Activated T-cell treated with anti-CD3 and anti-CD28 coated beads, Interleukin-2, amount 50 U/mL, for 72 hours (primary cell): Measurements from ENCODE around the gene FRY. TPM values are rescaled to one million over a fixed set of nuclear protein-coding genes. Genes with fewer than 3 reads are reported as not detected.

Experiments used
- ATAC-seq, 2 donors: fragments of 150-1000 bp; cut with Tn5 transposase; replicated peaks in 1 of 2; 2 replicates each; pipeline ENCODE4 v1.10.0; 2021; ENCODE audit warnings: moderate library complexity in 2 of 2, mild to moderate bottlenecking in 1 of 2
- DNase-seq, 2 donors: peaks; one replicate each; pipeline ENCODE4 v3.0.0; 2021 to 2022; ENCODE audit warnings: mixed read lengths in 1 of 2
- H3K27ac Mint-ChIP-seq: one replicate; pipeline ENCODE4 v1.8.0; 2022; ENCODE audit warnings: mild to moderate bottlenecking, moderate library complexity, mixed read lengths
- H3K27me3 Mint-ChIP-seq: one replicate; pipeline ENCODE4 v1.8.0; 2022; ENCODE audit warnings: low read depth, mixed read lengths
- H3K36me3 Mint-ChIP-seq, 2 donors: one replicate each; pipeline ENCODE4 v1.8.0; 2022; ENCODE audit warnings: mixed read lengths in 2 of 2, mild to moderate bottlenecking in 1 of 2; ENCODE audit not compliant: insufficient read depth in 2 of 2
- H3K4me1 Mint-ChIP-seq: one replicate; pipeline ENCODE4 v1.8.0; 2022; ENCODE audit warnings: low read depth, mixed read lengths
- H3K4me3 Mint-ChIP-seq, 2 donors: one replicate each; pipeline ENCODE4 v1.8.0; 2022; ENCODE audit warnings: mild to moderate bottlenecking in 2 of 2, mixed read lengths in 2 of 2, moderate library complexity in 2 of 2
- H3K9me3 Mint-ChIP-seq, 2 donors: one replicate each; pipeline ENCODE4 v1.8.0; 2022; ENCODE audit warnings: mixed read lengths in 2 of 2
- total RNA-seq, 2 donors: library from RNA; stranded (reverse); gene quantifications; one replicate each; pipeline ENCODE4 v1.2.3, GENCODE V29; 2022

Gene FRY
- total RNA-seq, 2 donors from 2014 or later = 6.5 to 7.6 TPM

- H3K36me3 Mint-ChIP-seq = no peaks in the 10 kb centered on the region
- H3K27ac Mint-ChIP-seq = no peak overlapping the region
- H3K27me3 Mint-ChIP-seq = no peaks in the 10 kb centered on the region
- H3K4me3 Mint-ChIP-seq = no peak overlapping the region
- no peaks in the 10 kb centered on the region for H3K4me1 Mint-ChIP-seq
- DNase-seq (peak; percentile 11 to 15), ATAC-seq (peak; percentile 62 to 68)
- no peaks in the 10 kb centered on the region for H3K9me3 Mint-ChIP-seq
Observed at GRCh38 chr13:32164622-32165268, 133.2 kb downstream of the FRY start.

GRCh38 chr13:32165796-32166195, 134.2 kb downstream of the FRY start:
- Mint-ChIP-seq H3K27me3 (no peaks in the 10 kb centered on the region), H3K27ac (no peak overlapping the region)
- no peak for ATAC-seq

GRCh38 chr13:32168131-32168530, 136.6 kb downstream of the FRY start:
- Mint-ChIP-seq H3K27me3 (no peaks in the 10 kb centered on the region), H3K27ac (no peak overlapping the region), H3K4me1 (no peaks in the 10 kb centered on the region), H3K9me3 (no peaks in the 10 kb centered on the region), H3K4me3 (no peak overlapping the region), H3K36me3 (no peaks in the 10 kb centered on the region)
- DNase-seq (no peak), ATAC-seq (no peak)

More at GRCh38 chr13:32165796-32166195, 134.2 kb downstream of the FRY start:
- Mint-ChIP-seq H3K4me1 (no peaks in the 10 kb centered on the region), H3K4me3 (no peak overlapping the region), H3K36me3 (no peaks in the 10 kb centered on the region), H3K9me3 (no peaks in the 10 kb centered on the region)
- DNase-seq = no peak

- no peak for ATAC-seq
- no peak overlapping the region for H3K4me3 Mint-ChIP-seq
Observed at GRCh38 chr13:32170841-32171240, 139.3 kb downstream of the FRY start.

GRCh38 chr13:32173881-32174280, 142.3 kb downstream of the FRY start:
- DNase-seq (no peak), ATAC-seq (no peak)
- H3K4me3 Mint-ChIP-seq = no peak overlapping the region
- H3K9me3 Mint-ChIP-seq = no peaks in the 10 kb centered on the region
- H3K4me1 Mint-ChIP-seq = no peaks in the 10 kb centered on the region
- no peaks in the 10 kb centered on the region for H3K27me3 Mint-ChIP-seq
- H3K27ac Mint-ChIP-seq = no peak overlapping the region
- no peaks in the 10 kb centered on the region for H3K36me3 Mint-ChIP-seq

More at GRCh38 chr13:32170841-32171240, 139.3 kb downstream of the FRY start:
- Mint-ChIP-seq H3K4me1 (no peaks in the 10 kb centered on the region), H3K27me3 (no peaks in the 10 kb centered on the region), H3K27ac (no peak overlapping the region), H3K36me3 (no peaks in the 10 kb centered on the region), H3K9me3 (no peaks in the 10 kb centered on the region)
- no peak for DNase-seq

GRCh38 chr13:32174366-32174765, 142.8 kb downstream of the FRY start:
- no peak for ATAC-seq
- Mint-ChIP-seq H3K36me3 (no peaks in the 10 kb centered on the region), H3K4me3 (no peak overlapping the region)

GRCh38 chr13:32175307-32175706, 143.7 kb downstream of the FRY start:
- Mint-ChIP-seq H3K27ac (no peak overlapping the region), H3K4me1 (no peaks in the 10 kb centered on the region), H3K27me3 (no peaks in the 10 kb centered on the region), H3K9me3 (no peaks in the 10 kb centered on the region), H3K4me3 (no peak overlapping the region), H3K36me3 (no peaks in the 10 kb centered on the region)
- no peak for ATAC-seq
- DNase-seq = no peak

More at GRCh38 chr13:32174366-32174765, 142.8 kb downstream of the FRY start:
- DNase-seq = no peak
- Mint-ChIP-seq H3K27ac (no peak overlapping the region), H3K9me3 (no peaks in the 10 kb centered on the region), H3K27me3 (no peaks in the 10 kb centered on the region), H3K4me1 (no peaks in the 10 kb centered on the region)

GRCh38 chr13:32175943-32176342, 144.4 kb downstream of the FRY start:
- no peak overlapping the region for H3K4me3 Mint-ChIP-seq
- no peaks in the 10 kb centered on the region for H3K9me3 Mint-ChIP-seq
- ATAC-seq (no peak), DNase-seq (no peak)
- H3K27me3 Mint-ChIP-seq = no peaks in the 10 kb centered on the region
- H3K27ac Mint-ChIP-seq = no peak overlapping the region
- H3K4me1 Mint-ChIP-seq = no peaks in the 10 kb centered on the region
- no peaks in the 10 kb centered on the region for H3K36me3 Mint-ChIP-seq

- no peaks in the 10 kb centered on the region for H3K4me1 Mint-ChIP-seq
- H3K4me3 Mint-ChIP-seq = no peak overlapping the region
- no peaks in the 10 kb centered on the region for H3K9me3 Mint-ChIP-seq
- no peak for DNase-seq
- no peak for ATAC-seq
- no peaks in the 10 kb centered on the region for H3K36me3 Mint-ChIP-seq
- H3K27me3 Mint-ChIP-seq = no peaks in the 10 kb centered on the region
- H3K27ac Mint-ChIP-seq = no peak overlapping the region
Observed at GRCh38 chr13:32176696-32177095, 145.1 kb downstream of the FRY start.

GRCh38 chr13:32178763-32179162, 147.2 kb downstream of the FRY start:
- ATAC-seq = no peak
- H3K4me1 Mint-ChIP-seq = no peaks in the 10 kb centered on the region
- peaks cover 0 to 2% of the 10 kb centered on the region in 2 donors for H3K36me3 Mint-ChIP-seq
- no peak overlapping the region for H3K4me3 Mint-ChIP-seq
- H3K27ac Mint-ChIP-seq = no peak overlapping the region
- DNase-seq = no peak
- no peaks in the 10 kb centered on the region for H3K27me3 Mint-ChIP-seq
- no peaks in the 10 kb centered on the region for H3K9me3 Mint-ChIP-seq

- Mint-ChIP-seq H3K9me3 (no peaks in the 10 kb centered on the region), H3K4me3 (no peak overlapping the region), H3K4me1 (no peaks in the 10 kb centered on the region), H3K36me3 (peaks cover 0 to 2% of the 10 kb centered on the region in 2 donors), H3K27ac (no peak overlapping the region), H3K27me3 (no peaks in the 10 kb centered on the region)
- DNase-seq (no peak), ATAC-seq (no peak)
Observed at GRCh38 chr13:32179708-32180107, 148.1 kb downstream of the FRY start.

GRCh38 chr13:32187651-32188050, 156.1 kb downstream of the FRY start:
- H3K4me1 Mint-ChIP-seq = no peaks in the 10 kb centered on the region

GRCh38 chr13:32191452-32191998, 160.0 kb downstream of the FRY start:
- no peak for DNase-seq
- Mint-ChIP-seq H3K27me3 (no peaks in the 10 kb centered on the region), H3K4me3 (no peak overlapping the region), H3K9me3 (no peaks in the 10 kb centered on the region), H3K27ac (no peak overlapping the region), H3K4me1 (no peaks in the 10 kb centered on the region), H3K36me3 (no peaks in the 10 kb centered on the region)
- ATAC-seq = no peak

More at GRCh38 chr13:32187651-32188050, 156.1 kb downstream of the FRY start:
- Mint-ChIP-seq H3K4me3 (no peak overlapping the region), H3K9me3 (no peaks in the 10 kb centered on the region), H3K27ac (no peak overlapping the region), H3K36me3 (peaks cover 0 to under 1% of the 10 kb centered on the region in 2 donors), H3K27me3 (no peaks in the 10 kb centered on the region)
- ATAC-seq (no peak), DNase-seq (no peak)

GRCh38 chr13:32195713-32196112, 164.1 kb downstream of the FRY start:
- no peak for ATAC-seq

More at GRCh38 chr13:32195713-32196112, 164.1 kb downstream of the FRY start:
- Mint-ChIP-seq H3K27ac (peak overlapping the region; percentile 16), H3K4me3 (no peak overlapping the region), H3K36me3 (no peaks in the 10 kb centered on the region), H3K4me1 (no peaks in the 10 kb centered on the region), H3K27me3 (no peaks in the 10 kb centered on the region), H3K9me3 (no peaks in the 10 kb centered on the region)
- no peak for DNase-seq
